GM18870 (cell line): ENCODE data around the gene MYCN.

Experiments
- ATAC-seq: cut with Tn5 transposase; IDR thresholded peaks from one replicate; pipeline ENCODE4 v1.9.1; 2021; ENCODE audit warnings: moderate library complexity; ENCODE audit not compliant: unreplicated experiment

The MYCN gene

GRCh38 chr2:15992457-15993231, 52.3 kb downstream of the MYCN start:
- no peak for ATAC-seq

GRCh38 chr2:15993232-15993610, 52.9 kb downstream of the MYCN start:
- ATAC-seq, result no peak

GRCh38 chr2:15993666-15994065, 53.3 kb downstream of the MYCN start:
- ATAC-seq, result no peak

GRCh38 chr2:15995603-15996002, 55.3 kb downstream of the MYCN start:
- ATAC-seq, result no peak
